GM23338 (cell line): Measurements from ENCODE around the gene TMEM30A. TPM values are rescaled to one million over a fixed set of nuclear protein-coding genes. Genes with fewer than 3 reads are reported as not detected.

Experiments used
- ATAC-seq: fragments of 200-7000 bp; cut with Tn5 transposase; 3 replicates; pipeline ENCODE4 v1.9.1; 2020
- DNase-seq: peaks from one replicate; pipeline ENCODE4 v3.0.0-alpha.2; 2015; ENCODE audit warnings: low spot score
- H2AFZ ChIP-seq: fragments of 200-600 bp; sonication (generic); 2 replicates; pipeline ENCODE4 v1.8.0; 2016; ENCODE audit warnings: antibody characterized with exemption, mild to moderate bottlenecking, moderate library complexity
- H3F3A ChIP-seq: fragments of 200-600 bp; sonication (generic); replicated peaks from 2 replicates; pipeline ENCODE4 v1.8.0; 2017; ENCODE audit warnings: antibody characterized with exemption, mixed run types, low read depth
- H3K27ac ChIP-seq: fragments of 200-600 bp; sonication (generic); 2 replicates; pipeline ENCODE4 v1.6.1; 2016; ENCODE audit warnings: low read depth
- H3K27me3 ChIP-seq: fragments of 200-600 bp; sonication (generic); 2 replicates; pipeline ENCODE4 v1.8.0; 2016; ENCODE audit warnings: mild to moderate bottlenecking, mixed run types, moderate library complexity; ENCODE audit not compliant: insufficient read depth
- H3K36me3 ChIP-seq: fragments of 200-600 bp; sonication (generic); 2 replicates; pipeline ENCODE4 v1.8.0; 2016; ENCODE audit warnings: mild to moderate bottlenecking; ENCODE audit not compliant: insufficient read depth
- H3K4me1 ChIP-seq: fragments of 200-600 bp; sonication (generic); 2 replicates; pipeline ENCODE4 v1.8.0; 2016; ENCODE audit warnings: mild to moderate bottlenecking, moderate library complexity; ENCODE audit not compliant: insufficient read depth
- H3K4me2 ChIP-seq: fragments of 200-600 bp; sonication (generic); 2 replicates; pipeline ENCODE4 v1.7.1; 2017; ENCODE audit warnings: mixed run types
- H3K4me3 ChIP-seq: fragments of 200-600 bp; sonication (generic); 2 replicates; pipeline ENCODE4 v1.6.1; 2016; ENCODE audit warnings: mixed run types
- H3K79me2 ChIP-seq: fragments of 200-600 bp; sonication (generic); replicated peaks from 2 replicates; pipeline ENCODE4 v1.8.0; 2017; ENCODE audit warnings: mild to moderate bottlenecking; ENCODE audit not compliant: insufficient read depth
- H3K9me2 ChIP-seq: fragments of 200-600 bp; sonication (generic); 2 replicates; pipeline ENCODE4 v1.8.0; 2017; ENCODE audit not compliant: insufficient read depth
- H4K20me1 ChIP-seq: fragments of 200-600 bp; sonication (generic); replicated peaks from 2 replicates; pipeline ENCODE4 v1.8.0; 2017; ENCODE audit warnings: mild to moderate bottlenecking; ENCODE audit not compliant: insufficient read depth
- H3K27ac Mint-ChIP-seq: 2 replicates; pipeline ENCODE4 v1.8.0; 2020; ENCODE audit warnings: inconsistent platforms, mild to moderate bottlenecking, moderate library complexity, mixed read lengths
- H3K27me3 Mint-ChIP-seq: 3 replicates; pipeline ENCODE4 v1.8.0; 2022; ENCODE audit warnings: low read depth, mild to moderate bottlenecking, moderate library complexity, mixed read lengths, inconsistent platforms; ENCODE audit not compliant: insufficient read depth, poor library complexity
- H3K36me3 Mint-ChIP-seq: 3 replicates; pipeline ENCODE4 v1.8.0; 2021; ENCODE audit warnings: low read depth, mild to moderate bottlenecking, inconsistent platforms, moderate library complexity, mixed read lengths
- H3K4me1 Mint-ChIP-seq: 3 replicates; pipeline ENCODE4 v1.8.0; 2020; ENCODE audit warnings: mild to moderate bottlenecking, inconsistent platforms, mixed read lengths
- H3K4me3 Mint-ChIP-seq: 3 replicates; pipeline ENCODE4 v1.8.0; 2021; ENCODE audit warnings: moderate library complexity, mild to moderate bottlenecking, inconsistent platforms, mixed read lengths
- H3K9me3 Mint-ChIP-seq: 3 replicates; pipeline ENCODE4 v1.8.0; 2020; ENCODE audit warnings: moderate library complexity, mild to moderate bottlenecking, inconsistent platforms, mixed read lengths
- CREB1 ChIP-seq: fragments of 250-450 bp; sonication (Bioruptor Pico); IDR thresholded peaks from 2 replicates; pipeline ENCODE4 v1.5.0; 2020; ENCODE audit warnings: low read depth, mild to moderate bottlenecking, moderate library complexity
- EZH2 ChIP-seq: fragments of 200-600 bp; sonication (generic); IDR thresholded peaks from one replicate; pipeline ENCODE4 v1.8.0; 2017; ENCODE audit warnings: antibody characterized with exemption, mild to moderate bottlenecking, low read depth; ENCODE audit not compliant: unreplicated experiment
- EZH2phosphoT487 ChIP-seq: fragments of 200-600 bp; sonication (generic); IDR thresholded peaks from one replicate; pipeline ENCODE4 v1.8.1; 2018; ENCODE audit warnings: antibody characterized with exemption; ENCODE audit not compliant: unreplicated experiment
- JUNB ChIP-seq: IDR thresholded peaks from one replicate; pipeline ENCODE4 v1.6.1; 2016; ENCODE audit warnings: antibody characterized with exemption; ENCODE audit not compliant: unreplicated experiment
- NANOG ChIP-seq: IDR thresholded peaks from 2 replicates; pipeline ENCODE4 v1.6.1; 2016; ENCODE audit warnings: antibody characterized with exemption, borderline replicate concordance
- POLR2AphosphoS5 ChIP-seq: IDR thresholded peaks from 2 replicates; pipeline ENCODE4 v1.6.1; 2016; ENCODE audit warnings: antibody characterized with exemption, low read depth
- STAT1 ChIP-seq: IDR thresholded peaks from one replicate; pipeline ENCODE4 v1.6.1; 2016; ENCODE audit warnings: antibody characterized with exemption; ENCODE audit not compliant: unreplicated experiment
- ZNF331 ChIP-seq: fragments of 250-450 bp; sonication (Bioruptor Pico); IDR thresholded peaks from 2 replicates; pipeline ENCODE4 v1.5.0; 2020; ENCODE audit warnings: low read depth, mild to moderate bottlenecking, moderate library complexity
- long read RNA-seq: library from polyadenylated mRNA; unstranded; transcript quantifications from one replicate; pipeline ENCODE4 v2.0.0, GENCODE V29; 2020; ENCODE audit not compliant: unreplicated experiment
- polyA plus RNA-seq: library from polyadenylated mRNA; unstranded; fragments of >200 nt; fragmentation: Nextera tagmentation; extraction: Ambion mirVana; gene quantifications from 2 replicates; pipeline ENCODE4 v1.2.1, GENCODE V29; 2016
- total RNA-seq: library from RNA; depleted of rRNA; stranded (reverse); fragments of >200 nt; shearing (Covaris generic); gene quantifications from 2 replicates; pipeline ENCODE4 v1.2.3, GENCODE V29; 2014; rRNA removed
- TF ChIP-seq, protein P1 (sequence below): IDR thresholded peaks from one replicate; pipeline ENCODE4 v1.6.1; 2018; ENCODE audit warnings: antibody characterized with exemption; ENCODE audit not compliant: unreplicated experiment
- TF ChIP-seq, protein P2 (sequence below): IDR thresholded peaks from 2 replicates; pipeline ENCODE4 v1.6.1; 2016; ENCODE audit warnings: antibody characterized with exemption
- TF ChIP-seq, protein P3 (sequence below), 2 experiments: fragments of 200-600 bp in 1 of 2; sonication (generic) in 1 of 2; conservative IDR thresholded peaks; 2 replicates each; pipeline versions ENCODE4 v1.5.1 to v1.6.1; 2016 to 2017; ENCODE audit warnings: antibody characterized with exemption in 2 of 2, low read depth in 2 of 2, mild to moderate bottlenecking in 2 of 2, moderate library complexity in 1 of 2

The TMEM30A gene
- total RNA-seq (99.9 and 101 TPM in 2 replicates), polyA plus RNA-seq (52.6 and 61.7 TPM in 2 replicates)
- long read RNA-seq, full-length matches to known transcripts, result 4 of 6 reads
- long read RNA-seq, partial matches to known transcripts, result 1 of 6 reads
- long read RNA-seq, other reads (novel, unspliced or antisense), result 1 of 6 reads

DNA sequence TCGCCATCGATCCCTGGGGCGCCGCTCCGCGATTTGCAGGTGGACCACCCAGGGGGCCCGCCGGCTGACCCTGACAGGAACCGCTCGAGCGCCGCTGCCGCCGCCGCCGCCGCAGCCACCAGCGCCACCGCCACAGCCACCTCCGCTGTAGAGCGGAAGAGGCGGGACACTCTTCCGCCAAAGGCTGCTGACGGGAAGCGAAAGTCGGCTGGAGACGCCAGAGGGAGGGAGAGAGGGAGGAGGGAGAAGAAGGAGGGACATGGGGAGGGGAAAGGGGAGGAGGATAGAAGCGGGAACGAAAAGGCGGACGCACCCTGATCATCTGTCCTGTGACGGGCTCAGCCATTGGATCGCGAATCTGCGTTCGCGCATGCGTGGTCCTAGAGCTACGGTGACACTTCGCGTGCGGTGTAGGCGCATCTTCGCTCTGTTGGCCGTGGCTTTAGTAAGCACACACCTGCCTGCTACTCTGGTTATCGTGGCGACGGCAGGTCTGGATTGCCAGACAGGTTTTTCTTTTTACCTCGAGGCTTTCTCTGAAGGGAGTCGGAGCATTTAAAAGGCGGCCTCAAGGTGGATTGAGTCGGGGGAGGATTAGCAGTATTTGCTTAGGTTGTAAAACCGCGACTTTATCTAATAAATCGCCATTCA is at the start of gene TMEM30A:
TMEM30A (minus strand) TSS at position 161 of the 651 bp plus-strand sequence; CDS start at position 7, 154 bp downstream.
- peak within 1 kb of the TSS; percentile 86 for H3K4me3 ChIP-seq
- H3K4me1 Mint-ChIP-seq, result peaks cover 22% of the 10 kb centered on the region
- ATAC-seq (peak; percentile 94), DNase-seq (peak; percentile 99)
- H3K9me3 Mint-ChIP-seq, result no peaks in the 10 kb centered on the region
- H3K36me3 ChIP-seq, result no peaks in the 10 kb centered on the region
- H3K79me2 ChIP-seq, result peaks cover 47% of the 10 kb centered on the region
- H3K27me3 ChIP-seq, result no peaks in the 10 kb centered on the region
- H3K27ac Mint-ChIP-seq, result no peak within 1 kb of the TSS
- H3K36me3 Mint-ChIP-seq, result no peaks in the 10 kb centered on the region
- peak within 1 kb of the TSS; percentile 93 for H3K4me2 ChIP-seq
- H3K4me3 Mint-ChIP-seq, result no peak within 1 kb of the TSS
- H4K20me1 ChIP-seq, result no peaks in the 10 kb centered on the region; the same call in 1 of the 2 replicates
- H3F3A ChIP-seq, result no peaks in the 10 kb centered on the region
- TF ChIP-seq, protein P1, sequence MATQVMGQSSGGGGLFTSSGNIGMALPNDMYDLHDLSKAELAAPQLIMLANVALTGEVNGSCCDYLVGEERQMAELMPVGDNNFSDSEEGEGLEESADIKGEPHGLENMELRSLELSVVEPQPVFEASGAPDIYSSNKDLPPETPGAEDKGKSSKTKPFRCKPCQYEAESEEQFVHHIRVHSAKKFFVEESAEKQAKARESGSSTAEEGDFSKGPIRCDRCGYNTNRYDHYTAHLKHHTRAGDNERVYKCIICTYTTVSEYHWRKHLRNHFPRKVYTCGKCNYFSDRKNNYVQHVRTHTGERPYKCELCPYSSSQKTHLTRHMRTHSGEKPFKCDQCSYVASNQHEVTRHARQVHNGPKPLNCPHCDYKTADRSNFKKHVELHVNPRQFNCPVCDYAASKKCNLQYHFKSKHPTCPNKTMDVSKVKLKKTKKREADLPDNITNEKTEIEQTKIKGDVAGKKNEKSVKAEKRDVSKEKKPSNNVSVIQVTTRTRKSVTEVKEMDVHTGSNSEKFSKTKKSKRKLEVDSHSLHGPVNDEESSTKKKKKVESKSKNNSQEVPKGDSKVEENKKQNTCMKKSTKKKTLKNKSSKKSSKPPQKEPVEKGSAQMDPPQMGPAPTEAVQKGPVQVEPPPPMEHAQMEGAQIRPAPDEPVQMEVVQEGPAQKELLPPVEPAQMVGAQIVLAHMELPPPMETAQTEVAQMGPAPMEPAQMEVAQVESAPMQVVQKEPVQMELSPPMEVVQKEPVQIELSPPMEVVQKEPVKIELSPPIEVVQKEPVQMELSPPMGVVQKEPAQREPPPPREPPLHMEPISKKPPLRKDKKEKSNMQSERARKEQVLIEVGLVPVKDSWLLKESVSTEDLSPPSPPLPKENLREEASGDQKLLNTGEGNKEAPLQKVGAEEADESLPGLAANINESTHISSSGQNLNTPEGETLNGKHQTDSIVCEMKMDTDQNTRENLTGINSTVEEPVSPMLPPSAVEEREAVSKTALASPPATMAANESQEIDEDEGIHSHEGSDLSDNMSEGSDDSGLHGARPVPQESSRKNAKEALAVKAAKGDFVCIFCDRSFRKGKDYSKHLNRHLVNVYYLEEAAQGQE, result no peak
- TF ChIP-seq POLR2AphosphoS5, result peak; percentile 91
- TF ChIP-seq JUNB, result no peak
- TF ChIP-seq, protein P2, sequence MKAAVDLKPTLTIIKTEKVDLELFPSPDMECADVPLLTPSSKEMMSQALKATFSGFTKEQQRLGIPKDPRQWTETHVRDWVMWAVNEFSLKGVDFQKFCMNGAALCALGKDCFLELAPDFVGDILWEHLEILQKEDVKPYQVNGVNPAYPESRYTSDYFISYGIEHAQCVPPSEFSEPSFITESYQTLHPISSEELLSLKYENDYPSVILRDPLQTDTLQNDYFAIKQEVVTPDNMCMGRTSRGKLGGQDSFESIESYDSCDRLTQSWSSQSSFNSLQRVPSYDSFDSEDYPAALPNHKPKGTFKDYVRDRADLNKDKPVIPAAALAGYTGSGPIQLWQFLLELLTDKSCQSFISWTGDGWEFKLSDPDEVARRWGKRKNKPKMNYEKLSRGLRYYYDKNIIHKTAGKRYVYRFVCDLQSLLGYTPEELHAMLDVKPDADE, result peak; percentile 63; the same call in 1 of the 2 replicates
- peak within 1 kb of the TSS; percentile 28; the same call in 1 of the 2 replicates for H2AFZ ChIP-seq
- peak within 1 kb of the TSS; percentile 86 for H3K27ac ChIP-seq
- no peaks in the 10 kb centered on the region for H3K27me3 Mint-ChIP-seq
- peaks cover 29% of the 10 kb centered on the region for H3K4me1 ChIP-seq
- no peaks in the 10 kb centered on the region for H3K9me2 ChIP-seq

DNA sequence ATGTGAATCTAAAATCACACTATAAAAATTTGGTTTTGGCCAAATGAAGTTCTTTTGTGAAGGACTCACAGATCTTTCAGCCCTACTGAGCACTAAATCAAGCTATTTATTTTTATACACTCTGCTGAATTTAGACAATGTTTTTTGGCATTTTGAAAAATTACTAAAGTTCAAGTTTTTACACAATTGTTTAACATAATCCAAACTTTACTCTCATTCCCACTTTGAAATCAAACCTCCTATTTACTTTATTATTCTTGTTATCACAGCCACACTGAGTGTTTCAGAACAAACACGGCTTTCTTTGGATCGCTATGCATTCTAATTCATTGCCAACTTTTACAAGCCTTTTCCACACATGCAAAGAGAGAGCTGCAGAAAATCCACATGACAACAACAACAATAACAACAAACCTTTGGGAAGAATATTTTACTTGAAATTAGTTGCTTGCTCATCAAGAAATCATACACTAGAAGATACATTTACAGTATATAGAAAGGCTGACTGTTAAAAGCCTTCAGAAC is 49.1 kb upstream of the TMEM30A start:
- Histone ChIP-seq H3K36me3 (no peaks in the 10 kb centered on the region), H3K27ac (peak overlapping the region; percentile 92), H3F3A (no peaks in the 10 kb centered on the region), H2AFZ (no peak overlapping the region), H3K4me2 (peak overlapping the region; percentile 41), H3K79me2 (no peaks in the 10 kb centered on the region), H3K4me3 (peak overlapping the region; percentile 29), H3K27me3 (no peaks in the 10 kb centered on the region), H3K9me2 (no peaks in the 10 kb centered on the region), H3K4me1 (peaks cover 44% of the 10 kb centered on the region), H4K20me1 (no peaks in the 10 kb centered on the region)
- Mint-ChIP-seq H3K27me3 (peaks cover 3% of the 10 kb centered on the region), H3K36me3 (no peaks in the 10 kb centered on the region; the same call in 2 of the 3 replicates), H3K27ac (peak overlapping the region; percentile 95), H3K4me3 (peak overlapping the region; percentile 66), H3K9me3 (no peaks in the 10 kb centered on the region; the same call in 2 of the 3 replicates), H3K4me1 (peaks cover 70% of the 10 kb centered on the region)
- ATAC-seq (peak; percentile 10; the same call in 2 of the 3 replicates), DNase-seq (no peak)
- TF ChIP-seq CREB1, result no peak
- TF ChIP-seq, protein P2, result no peak
- TF ChIP-seq, protein P1, result no peak
- TF ChIP-seq, protein P3, sequence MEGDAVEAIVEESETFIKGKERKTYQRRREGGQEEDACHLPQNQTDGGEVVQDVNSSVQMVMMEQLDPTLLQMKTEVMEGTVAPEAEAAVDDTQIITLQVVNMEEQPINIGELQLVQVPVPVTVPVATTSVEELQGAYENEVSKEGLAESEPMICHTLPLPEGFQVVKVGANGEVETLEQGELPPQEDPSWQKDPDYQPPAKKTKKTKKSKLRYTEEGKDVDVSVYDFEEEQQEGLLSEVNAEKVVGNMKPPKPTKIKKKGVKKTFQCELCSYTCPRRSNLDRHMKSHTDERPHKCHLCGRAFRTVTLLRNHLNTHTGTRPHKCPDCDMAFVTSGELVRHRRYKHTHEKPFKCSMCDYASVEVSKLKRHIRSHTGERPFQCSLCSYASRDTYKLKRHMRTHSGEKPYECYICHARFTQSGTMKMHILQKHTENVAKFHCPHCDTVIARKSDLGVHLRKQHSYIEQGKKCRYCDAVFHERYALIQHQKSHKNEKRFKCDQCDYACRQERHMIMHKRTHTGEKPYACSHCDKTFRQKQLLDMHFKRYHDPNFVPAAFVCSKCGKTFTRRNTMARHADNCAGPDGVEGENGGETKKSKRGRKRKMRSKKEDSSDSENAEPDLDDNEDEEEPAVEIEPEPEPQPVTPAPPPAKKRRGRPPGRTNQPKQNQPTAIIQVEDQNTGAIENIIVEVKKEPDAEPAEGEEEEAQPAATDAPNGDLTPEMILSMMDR (conservative IDR thresholded peaks at IDR 0.05; ENCODE audit: low read depth in 2 of 2), result no peak
- no peak for TF ChIP-seq EZH2phosphoT487
- TF ChIP-seq ZNF331 (CRISPR knock-in tag), result no peak
- no peak for TF ChIP-seq EZH2
- no peak for TF ChIP-seq STAT1
- no peak for TF ChIP-seq NANOG
